DMS 273 (cell line): Measurements from ENCODE around the gene TAF9B.
"Not testable (repeated sequence)": the region's sequence is repeated elsewhere in the genome, so short reads cannot be mapped to it uniquely, and the experiment has no call there.

Source experiments
- DNase-seq: peaks from one replicate; lab custom pipeline; 2025; ENCODE audit not compliant: unreplicated experiment; lab: John Stamatoyannopoulos, UW

TAF9B gene

GRCh38 chrX:78116766-78117165, 22.7 kb downstream of the TAF9B start:
- DNase-seq = no peak

DNA sequence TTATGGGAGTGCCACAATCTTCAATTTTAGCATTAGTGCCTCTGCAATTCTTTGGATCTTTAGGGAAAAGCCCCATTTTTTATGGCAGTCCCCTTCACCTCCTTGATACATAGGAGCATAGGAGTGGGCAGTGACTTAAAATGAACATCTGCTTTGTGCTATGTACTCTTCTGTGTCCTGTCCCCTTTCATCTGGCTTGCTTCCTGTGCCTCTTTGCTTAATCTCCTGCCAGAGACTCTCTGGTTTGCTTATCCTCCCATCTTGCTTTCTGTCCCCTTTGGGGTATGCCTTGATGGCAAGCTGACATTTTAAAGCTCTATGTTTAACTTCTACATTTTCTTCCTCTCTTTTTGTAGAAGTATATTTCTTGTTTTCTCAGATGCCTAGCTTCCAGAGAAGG, 23.1 kb downstream of the TAF9B start:
- no peak for DNase-seq

DNA sequence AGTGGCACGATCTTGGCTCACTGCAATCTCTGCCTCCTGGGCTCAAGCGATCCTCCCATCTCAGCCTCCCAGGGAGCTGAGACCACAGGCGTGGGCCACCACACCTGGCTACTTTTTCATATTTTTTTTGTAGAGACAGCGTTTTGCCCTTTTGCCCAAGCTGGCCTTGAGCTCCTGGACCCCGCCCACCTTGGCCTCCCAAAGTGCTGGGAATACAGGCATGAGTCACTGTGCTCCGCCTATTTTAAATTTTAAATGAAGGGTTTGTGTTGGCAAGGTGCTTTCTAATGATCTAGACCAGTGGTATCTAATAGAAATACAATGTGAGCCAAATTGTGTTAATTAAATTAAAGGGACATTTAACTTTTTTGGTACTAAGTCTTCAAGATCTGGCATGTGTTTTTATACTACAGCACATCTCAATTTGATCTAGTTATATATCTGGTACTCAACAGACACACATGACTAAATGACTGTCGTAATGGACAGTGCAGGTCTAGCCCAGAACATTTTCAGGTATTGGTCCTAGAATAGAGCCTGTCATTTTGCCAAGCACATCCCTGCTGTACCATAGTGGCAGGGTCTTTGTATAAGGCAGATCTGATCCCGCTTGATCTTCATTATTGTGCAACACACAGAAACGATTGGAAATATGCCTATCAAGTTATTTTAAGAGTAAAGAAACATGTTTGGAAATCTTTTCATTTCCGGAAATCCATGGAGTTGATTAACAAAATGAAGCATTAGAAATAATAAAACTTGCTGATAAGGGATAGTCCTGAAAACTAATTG, 28.1 kb downstream of the TAF9B start:
- DNase-seq = no peak

- DNase-seq = no peak
Observed at GRCh38 chrX:78109458-78109857, 30.0 kb downstream of the TAF9B start.

- no peak for DNase-seq
Observed at GRCh38 chrX:78106651-78106986, 32.8 kb downstream of the TAF9B start.

- DNase-seq = peak; percentile 27
Observed at GRCh38 chrX:78105944-78106650, 33.4 kb downstream of the TAF9B start.

DNA sequence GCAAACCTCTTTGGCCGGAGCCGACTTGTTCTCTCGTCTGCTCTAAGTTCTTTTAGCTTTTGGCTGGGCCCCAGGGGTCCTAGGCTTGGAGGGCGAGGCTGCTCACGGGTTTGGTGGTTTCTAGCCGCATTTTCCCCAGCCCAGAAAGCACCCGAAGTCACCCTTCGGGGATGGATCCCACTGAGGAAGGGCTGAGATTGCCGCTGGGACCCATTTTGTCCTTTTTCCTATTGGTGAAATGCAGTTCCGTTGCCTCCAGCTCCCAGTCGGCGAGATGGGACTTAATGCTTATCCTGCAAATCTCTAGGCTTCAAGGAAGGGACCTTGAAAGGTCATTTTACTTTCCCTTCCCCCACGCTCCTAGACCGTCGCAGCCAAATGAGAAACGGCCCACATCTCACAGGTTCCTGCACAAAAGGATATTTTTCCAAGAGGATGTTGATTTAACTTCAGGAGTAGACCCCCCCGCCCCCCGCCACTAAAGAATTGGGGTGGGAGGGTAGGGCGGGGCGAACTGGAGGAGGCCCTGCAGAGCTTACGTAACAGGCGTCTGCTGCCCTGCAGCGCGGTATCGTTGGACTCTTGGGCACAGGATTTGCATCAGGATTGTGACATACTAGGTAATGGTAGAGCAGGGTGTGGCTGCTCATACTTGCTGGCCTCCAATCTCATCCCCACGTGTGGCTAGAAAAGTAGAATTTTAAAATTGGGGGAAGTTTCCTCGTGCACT, 34.8 kb downstream of the TAF9B start:
- DNase-seq = peak; percentile 70

DNA sequence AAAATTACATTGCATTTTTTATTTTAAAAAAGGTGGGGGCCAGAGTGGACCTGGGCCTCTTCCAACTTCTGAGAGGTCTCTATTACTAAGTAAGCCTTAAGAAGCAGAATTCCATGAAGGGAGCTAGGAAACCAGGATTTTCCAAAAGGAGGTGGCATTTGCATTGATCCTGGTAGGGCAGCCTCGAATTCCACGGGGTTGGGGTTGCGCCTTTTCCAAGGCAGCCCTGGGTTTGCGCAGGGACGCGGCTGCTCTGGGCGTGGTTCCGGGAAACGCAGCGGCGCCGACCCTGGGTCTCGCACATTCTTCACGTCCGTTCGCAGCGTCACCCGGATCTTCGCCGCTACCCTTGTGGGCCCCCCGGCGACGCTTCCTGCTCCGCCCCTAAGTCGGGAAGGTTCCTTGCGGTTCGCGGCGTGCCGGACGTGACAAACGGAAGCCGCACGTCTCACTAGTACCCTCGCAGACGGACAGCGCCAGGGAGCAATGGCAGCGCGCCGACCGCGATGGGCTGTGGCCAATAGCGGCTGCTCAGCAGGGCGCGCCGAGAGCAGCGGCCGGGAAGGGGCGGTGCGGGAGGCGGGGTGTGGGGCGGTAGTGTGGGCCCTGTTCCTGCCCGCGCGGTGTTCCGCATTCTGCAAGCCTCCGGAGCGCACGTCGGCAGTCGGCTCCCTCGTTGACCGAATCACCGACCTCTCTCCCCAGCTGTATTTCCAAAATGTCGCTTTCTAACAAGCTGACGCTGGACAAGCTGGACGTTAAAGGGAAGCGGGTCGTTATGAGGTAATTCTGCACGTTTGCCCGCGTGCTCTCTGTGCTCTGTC, 35.6 kb downstream of the TAF9B start, which contains the start of gene PGK1:
Gene PGK1 (plus strand): TSS at position 626 of the 824 bp plus-strand sequence. CDS start 93 bp downstream, at position 719.
- peak; percentile 98 for DNase-seq

- no peak for DNase-seq
Observed at GRCh38 chrX:78103001-78103622, 36.3 kb downstream of the TAF9B start.

- DNase-seq = no peak
Observed at GRCh38 chrX:78102091-78102490, 37.4 kb downstream of the TAF9B start.

GRCh38 chrX:78098108-78098507, 41.3 kb downstream of the TAF9B start:
- no peak for DNase-seq

GRCh38 chrX:78092296-78092695, 47.2 kb downstream of the TAF9B start:
- peak; percentile 51 for DNase-seq

DNA sequence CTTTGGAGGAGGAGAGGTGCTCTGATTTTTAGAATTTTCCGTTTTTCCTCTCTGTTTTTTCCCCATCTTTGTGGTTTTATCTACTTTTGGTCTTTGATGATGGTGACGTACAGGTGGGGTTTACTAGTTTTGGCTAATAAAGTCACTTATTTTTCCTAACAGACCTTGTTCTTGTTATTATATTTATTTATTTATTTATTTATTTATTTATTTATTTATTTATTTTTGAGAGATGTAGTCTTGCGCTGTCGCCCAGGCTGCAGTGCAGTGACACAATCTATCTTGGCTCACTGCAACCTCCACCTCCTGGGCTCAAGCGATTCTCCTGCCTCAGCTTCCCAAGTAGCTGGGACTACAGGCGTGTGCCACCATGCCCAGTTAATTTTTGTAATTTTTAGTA, 58.0 kb downstream of the TAF9B start:
- DNase-seq = not testable (repeated sequence)
